Frontal cortex (tissue), 4 donors: ENCODE measurements around the gene NDUFA11. TPM values are rescaled to one million over a fixed set of nuclear protein-coding genes. Genes with fewer than 3 reads are reported as not detected.
"Not testable (repeated sequence)": the region's sequence is repeated elsewhere in the genome, so short reads cannot be mapped to it uniquely, and the experiment has no call there.

ENCODE experiments used
- DNase-seq, 2 donors: peaks; one replicate each; pipeline ENCODE4 v3.0.0; 2012; ENCODE audit warnings: low spot score in 2 of 2
- FAIRE-seq: peaks from 2 replicates; lab custom pipeline; 2012; peaks lifted over from hg19 to GRCh38; lab: Jason Lieb, UNC
- total RNA-seq: library from RNA; depleted of rRNA; stranded (reverse); fragments of >200 nt; gene quantifications from one replicate; pipeline ENCODE4 v1.2.3, GENCODE V29; 2014
- donor health status: control.
- donor health status: control.
- donor health status: control.

The NDUFA11 gene
- total RNA-seq, 1 donor from 2014 or later = 97.8 TPM

GRCh38 chr19:5893296-5893903, 10.2 kb downstream of the NDUFA11 start:
- DNase-seq (no peak), FAIRE-seq (no peak)

- DNase-seq (no peak), FAIRE-seq (no peak)
These were observed 10.8 kb downstream of the NDUFA11 start for GRCh38 chr19:5892772-5893275.

GRCh38 chr19:5891938-5892771, 11.4 kb downstream of the NDUFA11 start:
- FAIRE-seq = no peak
- peak; percentile 60 to 64 for DNase-seq

- no peak for FAIRE-seq
- no peak for DNase-seq
These were observed 12.0 kb downstream of the NDUFA11 start for GRCh38 chr19:5891572-5891937.

- DNase-seq (no peak), FAIRE-seq (no peak)
These were observed 13.5 kb downstream of the NDUFA11 start for GRCh38 chr19:5890099-5890498.

GRCh38 chr19:5889288-5889971, 14.2 kb downstream of the NDUFA11 start:
- DNase-seq = no peak
- FAIRE-seq = no peak

GRCh38 chr19:5884065-5884811, 19.4 kb downstream of the NDUFA11 start:
- not testable (repeated sequence) for FAIRE-seq, DNase-seq

- FAIRE-seq, DNase-seq: not testable (repeated sequence)
These were observed 20.3 kb downstream of the NDUFA11 start for GRCh38 chr19:5883157-5883873.

GRCh38 chr19:5882421-5882968, 21.1 kb downstream of the NDUFA11 start:
- DNase-seq (no peak), FAIRE-seq (no peak)

GRCh38 chr19:5881543-5882299, 21.9 kb downstream of the NDUFA11 start:
- DNase-seq = no peak
- FAIRE-seq = no peak

GRCh38 chr19:5880604-5881078, 22.9 kb downstream of the NDUFA11 start:
- DNase-seq (no peak), FAIRE-seq (no peak)

GRCh38 chr19:5880196-5880595, 23.4 kb downstream of the NDUFA11 start:
- no peak for FAIRE-seq
- no peak for DNase-seq

GRCh38 chr19:5877882-5878281, 25.7 kb downstream of the NDUFA11 start:
- no peak for DNase-seq
- no peak for FAIRE-seq

GRCh38 chr19:5877427-5877826, 26.2 kb downstream of the NDUFA11 start:
- no peak for DNase-seq
- FAIRE-seq = no peak

- FAIRE-seq, DNase-seq: not testable (repeated sequence)
These were observed 29.1 kb downstream of the NDUFA11 start for GRCh38 chr19:5874496-5874895.

GRCh38 chr19:5873617-5874199, 29.9 kb downstream of the NDUFA11 start:
- FAIRE-seq = no peak
- no peak for DNase-seq

GRCh38 chr19:5870986-5871394, 32.6 kb downstream of the NDUFA11 start:
- FAIRE-seq = no peak

More at GRCh38 chr19:5870986-5871394, 32.6 kb downstream of the NDUFA11 start:
- no peak for DNase-seq
